Mesenchymal stem cell (in vitro differentiated cells and primary cell): ENCODE results near the gene EXOC4.

ENCODE experiments used
- DNase-seq: peaks from one replicate; pipeline ENCODE4 v3.0.0-alpha.2; 2013
- H2AFZ ChIP-seq: one replicate; pipeline ENCODE4 v1.6.1; 2013; ENCODE audit warnings: low read depth, mild to moderate bottlenecking, control low read depth, inconsistent platforms, low read length, moderate library complexity
- H2AK5ac ChIP-seq: 2 replicates; pipeline ENCODE4 v1.6.1; 2013; ENCODE audit warnings: low read length, moderate library complexity, mild to moderate bottlenecking, inconsistent platforms; ENCODE audit not compliant: severe bottlenecking
- H2BK120ac ChIP-seq: one replicate; pipeline ENCODE4 v1.6.1; 2013; ENCODE audit warnings: low read depth, mild to moderate bottlenecking, inconsistent platforms, low read length, moderate library complexity
- H2BK12ac ChIP-seq, 2 experiments: one replicate each; pipeline ENCODE4 v1.6.1; 2013; ENCODE audit warnings: inconsistent platforms in 2 of 2, low read length in 2 of 2, mild to moderate bottlenecking in 2 of 2, moderate library complexity in 2 of 2, control low read depth in 1 of 2
- H2BK15ac ChIP-seq: one replicate; pipeline ENCODE4 v1.6.1; 2013; ENCODE audit warnings: mild to moderate bottlenecking, low read depth, inconsistent platforms; ENCODE audit not compliant: poor library complexity, severe bottlenecking
- H2BK5ac ChIP-seq: 2 replicates; pipeline ENCODE4 v1.6.1; 2013; ENCODE audit warnings: low read depth, mild to moderate bottlenecking, low read length, control low read depth, inconsistent platforms; ENCODE audit not compliant: poor library complexity, severe bottlenecking
- H3K14ac ChIP-seq, 2 experiments: one replicate each; pipeline ENCODE4 v1.6.1; 2013; ENCODE audit warnings: inconsistent platforms in 2 of 2, low read length in 2 of 2, control low read depth in 1 of 2, mild to moderate bottlenecking in 1 of 2, moderate library complexity in 1 of 2
- H3K18ac ChIP-seq, 2 experiments: one replicate each; pipeline ENCODE4 v1.6.1; 2013; ENCODE audit warnings: inconsistent platforms in 2 of 2, low read length in 2 of 2, control low read depth in 1 of 2, low read depth in 1 of 2, mild to moderate bottlenecking in 1 of 2
- H3K23ac ChIP-seq, 2 experiments: one replicate each; pipeline ENCODE4 v1.6.1; 2013; ENCODE audit warnings: inconsistent platforms in 2 of 2, low read length in 2 of 2, mild to moderate bottlenecking in 2 of 2, moderate library complexity in 2 of 2, control low read depth in 1 of 2
- H3K27ac ChIP-seq: 2 replicates; pipeline ENCODE4 v1.5.1; 2013; ENCODE audit warnings: mild to moderate bottlenecking, moderate library complexity, low read length, control low read depth, inconsistent platforms; ENCODE audit not compliant: poor library complexity, severe bottlenecking
- H3K27me3 ChIP-seq, 2 experiments: 2 replicates each; pipeline versions ENCODE4 v1.6.1 to v1.7.0; 2013; ENCODE audit warnings: low read length in 2 of 2, mild to moderate bottlenecking in 2 of 2, moderate library complexity in 2 of 2, control low read depth in 1 of 2, inconsistent platforms in 1 of 2; ENCODE audit not compliant: control insufficient read depth in 1 of 2, insufficient read depth in 1 of 2
- H3K36me3 ChIP-seq, 2 experiments: 2 replicates each; pipeline versions ENCODE4 v1.6.1 to v1.7.0; 2013; ENCODE audit warnings: low read length in 2 of 2, control low read depth in 1 of 2, inconsistent platforms in 1 of 2, low read depth in 1 of 2, mild to moderate bottlenecking in 1 of 2; ENCODE audit not compliant: insufficient read depth in 2 of 2, control insufficient read depth in 1 of 2
- H3K4ac ChIP-seq, 2 experiments: one replicate each; pipeline ENCODE4 v1.6.1; 2013; ENCODE audit warnings: inconsistent platforms in 2 of 2, low read length in 2 of 2, mild to moderate bottlenecking in 2 of 2, moderate library complexity in 2 of 2, control low read depth in 1 of 2, low read depth in 1 of 2
- H3K4me1 ChIP-seq: 2 replicates; pipeline ENCODE4 v1.6.1; 2013; ENCODE audit warnings: low read depth, low read length, control low read depth; ENCODE audit not compliant: control insufficient read depth, insufficient read depth
- H3K4me2 ChIP-seq: 2 replicates; pipeline ENCODE4 v1.6.1; 2013; ENCODE audit warnings: low read length, mild to moderate bottlenecking, inconsistent platforms; ENCODE audit not compliant: poor library complexity, severe bottlenecking
- H3K4me3 ChIP-seq, 2 experiments: 2 replicates each; pipeline versions ENCODE4 v1.5.1 to v1.7.0; 2013; ENCODE audit warnings: low read length in 2 of 2, mild to moderate bottlenecking in 2 of 2, control low read depth in 1 of 2, low read depth in 1 of 2; ENCODE audit not compliant: insufficient read depth in 1 of 2
- H3K79me1 ChIP-seq: replicated peaks from 2 replicates; pipeline ENCODE4 v1.6.1; 2013; ENCODE audit warnings: mild to moderate bottlenecking, control low read depth, low read length, inconsistent platforms; ENCODE audit not compliant: poor library complexity, severe bottlenecking
- H3K9ac ChIP-seq: 2 replicates; pipeline ENCODE4 v1.7.0; 2013; ENCODE audit warnings: mild to moderate bottlenecking, low read length, moderate library complexity
- H3K9me3 ChIP-seq: 2 replicates; pipeline ENCODE4 v1.7.0; 2013; ENCODE audit warnings: mild to moderate bottlenecking, low read length; ENCODE audit not compliant: control insufficient read depth
- H4K8ac ChIP-seq: one replicate; pipeline ENCODE4 v1.6.1; 2013; ENCODE audit warnings: inconsistent platforms, mild to moderate bottlenecking, low read length, moderate library complexity
- H4K91ac ChIP-seq: one replicate; pipeline ENCODE4 v1.6.1; 2013; ENCODE audit warnings: mild to moderate bottlenecking, low read length, inconsistent platforms
- WGBS: methylation state at CpG from one replicate; pipeline ENCODE4 v1.1.7; 2013; ENCODE audit warnings: mixed read lengths; 5-methylcytosine and 5-hydroxymethylcytosine counted together

The EXOC4 gene

GRCh38 chr7:133886797-133887196 is 633.9 kb downstream of the EXOC4 start:
- H3K14ac ChIP-seq, result no peak overlapping the region
- H3K27ac ChIP-seq, result no peak overlapping the region
- no peak overlapping the region for H2BK5ac ChIP-seq
- no peak overlapping the region for H3K23ac ChIP-seq
- H3K4me2 ChIP-seq, result no peak overlapping the region
- WGBS, result 86% methylated on average over 2 of the region's 2 CpGs
- H3K4me3 ChIP-seq, result no peak overlapping the region
- no peak overlapping the region for H4K91ac ChIP-seq
- no peak overlapping the region for H4K8ac ChIP-seq
- no peaks in the 10 kb centered on the region for H3K36me3 ChIP-seq
- DNase-seq, result no peak
- no peak overlapping the region for H3K18ac ChIP-seq
- no peak overlapping the region for H3K9ac ChIP-seq
- H3K4ac ChIP-seq, result no peak overlapping the region
- no peak overlapping the region for H2BK120ac ChIP-seq
- H3K27me3 ChIP-seq, result no peaks in the 10 kb centered on the region
- no peak overlapping the region for H2BK15ac ChIP-seq
- no peaks in the 10 kb centered on the region for H3K4me1 ChIP-seq
- no peaks in the 10 kb centered on the region for H3K9me3 ChIP-seq
- no peak overlapping the region for H2AK5ac ChIP-seq
- peaks cover 1% of the 10 kb centered on the region for H3K79me1 ChIP-seq
- no peak overlapping the region for H2AFZ ChIP-seq
- no peak overlapping the region for H2BK12ac ChIP-seq

- no peak overlapping the region for H3K4ac ChIP-seq
- no peaks in the 10 kb centered on the region for H3K4me1 ChIP-seq
- 84% methylated on average over 2 of the region's 2 CpGs for WGBS
- H3K14ac ChIP-seq, result no peak overlapping the region
- H2AK5ac ChIP-seq, result no peak overlapping the region
- no peak overlapping the region for H4K91ac ChIP-seq
- no peaks in the 10 kb centered on the region for H3K27me3 ChIP-seq
- no peak overlapping the region for H2AFZ ChIP-seq
- H3K4me3 ChIP-seq, result no peak overlapping the region
- H4K8ac ChIP-seq, result no peak overlapping the region
- no peak overlapping the region for H3K18ac ChIP-seq
- no peak for DNase-seq
- H3K36me3 ChIP-seq, result no peaks in the 10 kb centered on the region
- no peak overlapping the region for H3K27ac ChIP-seq
- no peak overlapping the region for H2BK120ac ChIP-seq
- H3K4me2 ChIP-seq, result no peak overlapping the region
- H3K9ac ChIP-seq, result no peak overlapping the region
- H3K23ac ChIP-seq, result no peak overlapping the region
- no peaks in the 10 kb centered on the region for H3K9me3 ChIP-seq
- H2BK12ac ChIP-seq, result no peak overlapping the region
- no peak overlapping the region for H2BK5ac ChIP-seq
- peaks cover 1% of the 10 kb centered on the region for H3K79me1 ChIP-seq
- no peak overlapping the region for H2BK15ac ChIP-seq
Observed at GRCh38 chr7:133887459-133887858, 634.6 kb downstream of the EXOC4 start.

- Histone ChIP-seq H3K14ac (no peak overlapping the region), H2BK120ac (no peak overlapping the region), H3K36me3 (no peaks in the 10 kb centered on the region), H2BK12ac (no peak overlapping the region), H3K4me1 (no peaks in the 10 kb centered on the region), H2BK15ac (no peak overlapping the region), H4K8ac (no peak overlapping the region), H3K9me3 (no peaks in the 10 kb centered on the region), H3K23ac (no peak overlapping the region), H2AK5ac (no peak overlapping the region), H2BK5ac (no peak overlapping the region), H3K9ac (no peak overlapping the region), H3K79me1 (peaks cover 1% of the 10 kb centered on the region), H3K27me3 (no peaks in the 10 kb centered on the region), H3K4ac (no peak overlapping the region), H3K4me2 (no peak overlapping the region), H3K27ac (no peak overlapping the region), H2AFZ (no peak overlapping the region), H3K4me3 (no peak overlapping the region), H4K91ac (no peak overlapping the region), H3K18ac (no peak overlapping the region)
- 97% methylated on average over 5 of the region's 7 CpGs for WGBS
- no peak for DNase-seq
Observed at GRCh38 chr7:133888061-133888930, 635.4 kb downstream of the EXOC4 start.

GRCh38 chr7:133904776-133905175 is 651.9 kb downstream of the EXOC4 start:
- Histone ChIP-seq H3K4me2 (no peak overlapping the region), H3K14ac (no peak overlapping the region), H3K4me3 (no peak overlapping the region), H4K91ac (no peak overlapping the region), H4K8ac (no peak overlapping the region), H2BK12ac (no peak overlapping the region), H2AK5ac (no peak overlapping the region), H3K18ac (no peak overlapping the region), H3K36me3 (no peaks in the 10 kb centered on the region), H3K23ac (no peak overlapping the region), H3K4ac (no peak overlapping the region), H3K9ac (no peak overlapping the region), H2AFZ (no peak overlapping the region), H2BK5ac (no peak overlapping the region), H3K9me3 (no peaks in the 10 kb centered on the region), H3K79me1 (peaks cover 1% of the 10 kb centered on the region), H2BK15ac (no peak overlapping the region), H3K4me1 (no peaks in the 10 kb centered on the region), H2BK120ac (no peak overlapping the region), H3K27ac (no peak overlapping the region), H3K27me3 (no peaks in the 10 kb centered on the region)
- no peak for DNase-seq
- WGBS, result 85% methylated on average over 4 of the region's 4 CpGs
